Endothelial cell of umbilical vein (primary cell): ENCODE results near the gene TRMT2A. TPM values are rescaled to one million over a fixed set of nuclear protein-coding genes. Genes with fewer than 3 reads are reported as not detected.

ENCODE experiments used
- microRNA counts: library from miRNA; unstranded; fragments of <30 nt; microRNA quantifications from one replicate; lab custom pipeline; 2016
- microRNA-seq: library from miRNA; unstranded; fragments of <30 nt; microRNA quantifications from one replicate; pipeline ENCODE4 v1.2.0, GENCODE V29; 2021; ENCODE audit warnings: borderline number of aligned reads, borderline replicate concordance
- polyA plus RNA-seq, 4 experiments: library from polyadenylated mRNA; depleted of rRNA in 3 of 4; stranded (reverse) in 3 of 4; unstranded in 1 of 4; fragments of >200 nt; gene quantifications; 2 replicates each; pipeline versions ENCODE4 v1.2.1 to v1.2.3, GENCODE V29; 2011 to 2012; ENCODE audit warnings: missing spikeins in 1 of 4
- small RNA-seq: library from RNA; depleted of rRNA; stranded (forward); fragments of <200 nt; gene quantifications from one replicate; pipeline ENCODE3, GENCODE V24; 2012; ENCODE audit warnings: low replicate concordance, low read depth; ENCODE audit not compliant: insufficient read depth, insufficient read length
- total RNA-seq: library from RNA; stranded (reverse); gene quantifications from 2 replicates; pipeline ENCODE4 v1.2.3, GENCODE V29; 2021

Gene TRMT2A
- total and polyA plus RNA-seq, 2 donors (not counting 3 experiments of a cell fraction or from before 2014, with no cell fraction given) = 51.2 to 61.9 TPM

MicroRNA genes within 50 kb of the gene (microRNA counts, 767-probe panel; counts per million panel counts)
- microRNA hsa-miR-1306-3p (lab: Ali Mortazavi, UCI) = 723 counts per million, percentile 96 among the panel's probes with 10 or more counts

Small RNA genes lying within 50 kb of the gene (microRNA-seq; reads per million reads assigned to microRNA genes)
- not detected for gene MIR6816

Small RNA genes lying within 50 kb of the gene (small RNA-seq; reads per million reads assigned to genes)
- gene MIR6816 (not detected), gene RF00017 (not detected), gene RF00599 (not detected)

Other genes with a start within 250 kb of the TRMT2A start
- 221 and 246 TPM in 2 replicates for gene COMT, start 175.5 kb downstream of the TRMT2A start, total RNA-seq
- 537 and 579 TPM in 2 replicates for gene COMT, start 175.5 kb downstream of the TRMT2A start, polyA plus RNA-seq
- 211 and 245 TPM in 2 replicates for gene TXNRD2, start 175.4 kb downstream of the TRMT2A start, total RNA-seq
- 440 and 511 TPM in 2 replicates for gene TXNRD2, start 175.4 kb downstream of the TRMT2A start, polyA plus RNA-seq
- 105 and 109 TPM in 2 replicates for gene ARVCF, start 100.4 kb downstream of the TRMT2A start, total RNA-seq
- gene ARVCF, start 100.4 kb downstream of the TRMT2A start, polyA plus RNA-seq = 81.3 and 83.6 TPM in 2 replicates
- gene TANGO2, start 96.1 kb downstream of the TRMT2A start, total RNA-seq = 33.2 and 40.0 TPM in 2 replicates
- 49.3 and 59.5 TPM in 2 replicates for gene TANGO2, start 96.1 kb downstream of the TRMT2A start, polyA plus RNA-seq
- gene DGCR8, start 37.0 kb downstream of the TRMT2A start, total RNA-seq = 64.2 and 69.7 TPM in 2 replicates
- 30.7 and 32.7 TPM in 2 replicates for gene DGCR8, start 37.0 kb downstream of the TRMT2A start, polyA plus RNA-seq
- gene RANBP1, start 1.1 kb downstream of the TRMT2A start, total RNA-seq = 237 and 247 TPM in 2 replicates
- gene RANBP1, start 1.1 kb downstream of the TRMT2A start, polyA plus RNA-seq = 144 and 228 TPM in 2 replicates
- gene ZDHHC8, start 14.6 kb upstream of the TRMT2A start, total RNA-seq = 128 and 131 TPM in 2 replicates
- gene ZDHHC8, start 14.6 kb upstream of the TRMT2A start, polyA plus RNA-seq = 49.8 and 69.9 TPM in 2 replicates
- 9.4 and 11.6 TPM in 2 replicates for gene CCDC188, start 33.8 kb upstream of the TRMT2A start, total RNA-seq
- 9.8 and 10.5 TPM in 2 replicates for gene CCDC188, start 33.8 kb upstream of the TRMT2A start, polyA plus RNA-seq
- 1.2 and 1.3 TPM in 2 replicates for gene RTN4R, start 151.1 kb upstream of the TRMT2A start, total RNA-seq
- 2.2 and 3.5 TPM in 2 replicates for gene RTN4R, start 151.1 kb upstream of the TRMT2A start, polyA plus RNA-seq
- gene DGCR6L, start 202.8 kb upstream of the TRMT2A start, total RNA-seq = 34.3 and 38.0 TPM in 2 replicates
- 67.5 and 82.9 TPM in 2 replicates for gene DGCR6L, start 202.8 kb upstream of the TRMT2A start, polyA plus RNA-seq